ENCODE measurements around the gene ZMYND11.

GRCh38 chr10:184174-184573 is 48.9 kb downstream of the ZMYND11 start:
- TF ChIP-seq CTCF (IDR thresholded peaks at IDR 0.05 in 8 of 11, conservative IDR thresholded peaks at IDR 0.05 in 3 of 11), result no peak
- no peak for TF ChIP-seq POLR2A (IDR thresholded peaks at IDR 0.05)
- TF ChIP-seq POLR2AphosphoS5 (IDR thresholded peaks at IDR 0.05), result no peak
